Stimulated activated naive B cell treated with anti-CD40 and anti-IgM and Interleukin-4, amounts not matched to agents 10 μg/mL and 1 μg/mL and 100 μg/mL, for 72 hours (primary cell): ENCODE results near the gene EMP1.

ENCODE experiments used
- ATAC-seq, 2 donors: fragments of 150-1000 bp; cut with Tn5 transposase; replicated peaks; 2 replicates each; pipeline ENCODE4 v1.10.0; 2021; ENCODE audit warnings: moderate library complexity in 1 of 2
- DNase-seq: peaks from one replicate; pipeline ENCODE4 v3.0.0; 2021
- H3K27ac Mint-ChIP-seq: one replicate; pipeline ENCODE4 v1.8.0; 2022; ENCODE audit warnings: mild to moderate bottlenecking, mixed read lengths
- H3K27me3 Mint-ChIP-seq, 2 donors: one replicate each; pipeline ENCODE4 v1.8.0; 2022; ENCODE audit warnings: mixed read lengths in 2 of 2
- H3K36me3 Mint-ChIP-seq, 2 donors: one replicate each; pipeline ENCODE4 v1.8.0; 2022; ENCODE audit warnings: mixed read lengths in 2 of 2, mild to moderate bottlenecking in 1 of 2
- H3K4me1 Mint-ChIP-seq, 2 donors: one replicate each; pipeline ENCODE4 v1.8.0; 2022; ENCODE audit warnings: mixed read lengths in 2 of 2, mild to moderate bottlenecking in 1 of 2
- H3K4me3 Mint-ChIP-seq, 2 donors: one replicate each; pipeline ENCODE4 v1.8.0; 2022; ENCODE audit warnings: mild to moderate bottlenecking in 2 of 2, mixed read lengths in 2 of 2, moderate library complexity in 1 of 2
- H3K9me3 Mint-ChIP-seq, 2 donors: one replicate each; pipeline ENCODE4 v1.8.0; 2022; ENCODE audit warnings: mixed read lengths in 2 of 2, mild to moderate bottlenecking in 1 of 2

The EMP1 gene

DNA sequence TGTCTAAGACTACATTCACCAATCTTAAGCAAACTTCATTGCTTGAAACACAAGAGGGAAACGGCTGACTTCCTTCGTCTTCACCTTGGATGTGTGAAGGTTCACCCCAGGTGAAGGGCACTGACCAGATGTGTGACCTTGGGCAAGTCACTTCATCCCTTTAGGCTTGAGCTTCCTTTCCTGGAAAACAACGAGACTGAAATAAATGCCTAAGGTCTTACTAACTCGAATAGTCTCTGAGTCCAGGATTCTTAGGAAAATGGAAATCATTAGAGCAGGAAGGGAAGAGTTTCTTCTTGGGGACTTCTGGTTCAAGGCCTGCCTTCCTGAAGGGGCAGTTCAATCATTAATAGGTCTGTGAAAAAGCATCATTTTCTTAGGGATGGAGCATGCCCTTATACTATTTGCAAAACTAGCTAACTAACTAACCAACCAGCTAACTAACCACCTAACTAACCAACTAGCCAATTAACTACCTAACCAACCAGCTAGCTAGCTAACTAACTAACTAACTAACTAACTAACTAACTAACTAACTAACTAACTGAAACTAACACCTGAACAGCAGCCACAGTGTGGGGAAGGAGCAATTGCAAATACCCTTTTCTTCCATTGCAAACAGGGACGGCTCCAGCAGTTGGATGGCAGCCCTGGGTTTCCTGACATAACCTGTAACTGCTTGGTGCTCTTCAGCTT is 31.5 kb upstream of the EMP1 start:
- Mint-ChIP-seq H3K36me3 (no peaks in the 10 kb centered on the region), H3K4me3 (no peak overlapping the region), H3K4me1 (peaks cover 6 to 18% of the 10 kb centered on the region in 2 donors), H3K27ac (no peak overlapping the region), H3K9me3 (no peaks in the 10 kb centered on the region), H3K27me3 (peaks cover 5 to 8% of the 10 kb centered on the region in 2 donors)
- DNase-seq (no peak), ATAC-seq (no peak)

- no peaks in the 10 kb centered on the region for H3K9me3 Mint-ChIP-seq
- H3K4me1 Mint-ChIP-seq = peaks cover 6 to 18% of the 10 kb centered on the region in 2 donors
- peaks cover 9 to 13% of the 10 kb centered on the region in 2 donors for H3K27me3 Mint-ChIP-seq
- H3K36me3 Mint-ChIP-seq = no peaks in the 10 kb centered on the region
- H3K27ac Mint-ChIP-seq = no peak overlapping the region
- ATAC-seq (peak; percentile 98), DNase-seq (peak; percentile 61)
- no peak overlapping the region for H3K4me3 Mint-ChIP-seq
Observed at GRCh38 chr12:13165617-13166041, 30.9 kb upstream of the EMP1 start.

- peaks cover 8 to 18% of the 10 kb centered on the region in 2 donors for H3K4me1 Mint-ChIP-seq
- peaks cover 14 to 20% of the 10 kb centered on the region in 2 donors for H3K27me3 Mint-ChIP-seq
- ATAC-seq (no peak), DNase-seq (no peak)
- no peaks in the 10 kb centered on the region for H3K9me3 Mint-ChIP-seq
- H3K27ac Mint-ChIP-seq = no peak overlapping the region
- H3K4me3 Mint-ChIP-seq = no peak overlapping the region
- H3K36me3 Mint-ChIP-seq = no peaks in the 10 kb centered on the region
Observed at GRCh38 chr12:13167226-13167625, 29.3 kb upstream of the EMP1 start.

DNA sequence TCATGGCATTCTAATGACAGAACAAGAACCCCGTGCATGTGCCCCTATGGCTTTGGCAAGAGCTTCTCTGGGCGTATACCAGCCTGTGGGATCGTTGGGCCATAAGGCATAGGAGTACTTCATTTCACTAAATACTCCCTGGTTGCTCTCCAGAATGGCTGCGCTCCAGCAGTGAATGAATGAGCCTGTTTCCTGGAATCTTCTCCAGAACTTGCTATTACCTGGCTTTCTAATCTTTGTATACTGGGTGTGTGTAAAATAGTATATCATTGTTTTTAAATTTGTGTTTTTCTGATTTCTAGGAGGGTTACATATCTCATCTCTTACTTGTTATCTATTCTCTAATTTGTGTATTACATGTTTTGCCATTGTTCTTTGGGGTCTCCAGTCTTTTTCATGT is 28.6 kb upstream of the EMP1 start:
- H3K36me3 Mint-ChIP-seq = no peaks in the 10 kb centered on the region
- no peak overlapping the region for H3K27ac Mint-ChIP-seq

GRCh38 chr12:13169272-13169671 is 27.3 kb upstream of the EMP1 start:
- Mint-ChIP-seq H3K27me3 (peaks cover 14 to 20% of the 10 kb centered on the region in 2 donors), H3K4me3 (no peak overlapping the region), H3K9me3 (no peaks in the 10 kb centered on the region), H3K27ac (no peak overlapping the region), H3K36me3 (no peaks in the 10 kb centered on the region), H3K4me1 (peaks cover 24 to 37% of the 10 kb centered on the region in 2 donors)
- no peak for ATAC-seq
- DNase-seq = no peak

More for the DNA sequence above, 28.6 kb upstream of the EMP1 start:
- peaks cover 13 to 24% of the 10 kb centered on the region in 2 donors for H3K4me1 Mint-ChIP-seq
- H3K4me3 Mint-ChIP-seq = no peak overlapping the region
- peaks cover 14 to 20% of the 10 kb centered on the region in 2 donors for H3K27me3 Mint-ChIP-seq
- no peaks in the 10 kb centered on the region for H3K9me3 Mint-ChIP-seq
- ATAC-seq (no peak), DNase-seq (no peak)

DNA sequence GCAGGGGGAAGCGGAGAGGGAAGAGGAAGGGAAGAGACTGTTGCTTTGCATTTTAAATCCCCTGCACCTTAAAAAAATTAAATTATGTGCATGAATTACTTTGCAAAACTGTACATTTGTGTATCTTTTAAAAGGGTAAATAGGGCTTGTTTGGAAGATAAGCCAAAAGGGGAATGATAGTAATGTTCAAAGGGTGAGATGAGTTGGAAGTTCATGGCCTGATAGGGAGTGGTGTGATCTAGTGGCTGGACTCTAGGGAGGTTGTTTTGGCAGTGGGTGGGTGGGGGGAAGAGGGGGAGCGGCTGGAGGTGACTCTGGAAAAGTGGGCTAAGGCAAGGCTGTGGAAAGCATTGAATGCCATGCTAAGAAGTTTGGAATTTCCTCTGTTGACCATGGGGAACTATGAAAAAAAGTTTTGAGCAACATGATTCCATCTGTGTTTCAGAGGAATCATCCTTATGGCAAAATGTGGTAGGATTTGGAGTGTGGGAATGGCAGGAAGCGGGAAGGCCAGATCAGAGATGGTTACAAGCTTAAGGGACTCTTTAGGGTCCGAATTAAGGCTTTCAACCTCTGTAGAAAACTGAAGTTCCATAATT is 25.5 kb upstream of the EMP1 start:
- ATAC-seq (no peak), DNase-seq (no peak)
- Mint-ChIP-seq H3K36me3 (no peaks in the 10 kb centered on the region), H3K27ac (no peak overlapping the region), H3K9me3 (no peaks in the 10 kb centered on the region), H3K4me1 (peaks cover 19 to 23% of the 10 kb centered on the region in 2 donors), H3K27me3 (peaks cover 14 to 20% of the 10 kb centered on the region in 2 donors), H3K4me3 (no peak overlapping the region)

DNA sequence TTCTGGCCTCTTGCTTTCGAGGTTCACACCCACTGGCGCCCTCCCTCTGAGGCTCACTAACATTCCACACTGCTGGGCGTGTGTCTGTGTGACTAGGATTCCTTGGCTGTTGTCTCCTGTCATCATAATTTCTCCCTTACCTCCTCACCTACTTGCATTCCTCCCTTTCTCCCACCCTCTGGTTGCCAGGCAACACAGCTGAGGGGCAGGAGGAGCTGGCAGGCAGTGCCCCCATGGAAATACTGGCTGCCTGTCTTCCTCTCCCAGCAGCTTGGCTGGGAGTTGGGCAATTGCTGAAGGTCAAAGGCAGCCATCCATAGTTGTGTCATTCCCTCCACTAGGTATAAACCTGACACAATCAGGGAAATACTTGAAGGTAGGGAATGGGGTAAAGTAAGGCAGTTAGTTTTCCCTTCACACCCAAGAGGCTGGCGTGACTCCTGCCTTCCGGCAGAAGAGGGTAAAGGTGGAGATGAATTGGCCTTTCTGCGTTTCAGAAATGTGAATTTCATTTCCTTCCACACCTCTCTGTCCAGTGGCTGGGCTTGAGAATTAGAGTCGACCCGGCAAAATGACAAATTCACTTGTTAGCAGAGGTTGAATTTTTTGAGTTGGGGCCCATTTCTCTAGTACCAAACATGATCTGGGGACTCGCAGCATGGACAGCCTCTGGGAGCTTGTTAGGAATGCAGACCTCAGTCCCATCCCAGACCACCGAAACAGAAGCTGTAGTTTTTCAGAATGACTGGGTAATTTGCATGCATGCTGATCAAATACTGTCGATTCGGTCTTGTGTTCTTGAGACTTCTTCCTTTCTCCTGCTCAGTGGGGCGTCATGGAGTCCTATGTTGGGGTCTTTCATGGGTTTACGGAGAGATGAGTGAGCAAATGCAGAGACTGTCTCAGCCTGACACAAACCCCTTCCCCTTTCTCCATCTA is 24.3 kb upstream of the EMP1 start:
- Mint-ChIP-seq H3K9me3 (no peaks in the 10 kb centered on the region), H3K27ac (no peak overlapping the region), H3K36me3 (no peaks in the 10 kb centered on the region), H3K4me3 (no peak overlapping the region), H3K27me3 (peaks cover 20 to 21% of the 10 kb centered on the region in 2 donors), H3K4me1 (peaks cover 19 to 21% of the 10 kb centered on the region in 2 donors)
- no peak for DNase-seq
- ATAC-seq = no peak

DNA sequence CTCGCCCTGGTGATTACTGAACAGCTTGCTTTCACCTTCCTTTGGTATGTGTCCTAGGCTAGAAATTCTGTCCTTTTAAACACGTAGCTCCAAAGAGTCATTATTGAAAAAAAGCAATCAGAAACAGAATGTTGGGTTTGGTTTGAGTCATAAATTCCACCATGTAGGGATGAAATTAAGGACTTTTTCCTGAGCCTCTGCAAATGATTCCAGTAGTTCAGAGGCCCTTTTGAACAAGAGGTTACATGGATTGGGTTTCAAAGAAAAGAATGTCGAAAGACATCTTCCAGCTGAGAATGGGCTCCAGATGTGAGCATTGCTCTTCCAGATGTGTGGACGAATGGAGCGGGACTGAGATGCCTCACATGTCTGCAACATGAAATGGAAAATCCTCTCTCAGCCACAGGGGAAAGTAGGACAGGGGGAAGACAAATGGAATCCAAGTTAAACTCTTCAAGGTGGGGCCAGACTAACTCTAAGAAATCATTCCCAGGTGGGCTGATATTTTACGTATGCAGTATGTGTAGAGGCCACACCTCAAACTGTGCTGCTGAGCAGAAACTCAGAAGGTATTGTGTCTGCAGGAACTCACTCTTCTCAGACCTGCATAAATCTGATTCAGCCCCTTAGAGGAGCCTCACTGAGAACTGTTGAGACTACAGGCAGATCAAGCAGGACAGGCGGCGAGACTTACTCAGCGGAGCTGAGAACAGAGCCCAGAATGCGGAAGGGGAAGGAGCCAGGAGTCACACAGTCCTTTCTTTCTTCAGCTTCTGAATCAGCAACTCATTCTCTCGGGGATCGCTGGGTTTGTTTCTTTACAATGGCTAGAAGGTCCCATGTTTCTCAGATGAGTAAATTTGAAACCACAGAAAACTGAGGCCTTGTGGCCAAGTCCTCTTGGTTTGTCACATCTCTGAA is 23.3 kb upstream of the EMP1 start:
- ATAC-seq (peak; percentile 99 to 100), DNase-seq (peak; percentile 81)
- Mint-ChIP-seq H3K4me3 (peak overlapping the region in 1 of 2 donors; percentile 4), H3K4me1 (peaks cover 19 to 21% of the 10 kb centered on the region in 2 donors), H3K27me3 (peaks cover 28 to 31% of the 10 kb centered on the region in 2 donors), H3K27ac (no peak overlapping the region), H3K36me3 (no peaks in the 10 kb centered on the region), H3K9me3 (no peaks in the 10 kb centered on the region)

DNA sequence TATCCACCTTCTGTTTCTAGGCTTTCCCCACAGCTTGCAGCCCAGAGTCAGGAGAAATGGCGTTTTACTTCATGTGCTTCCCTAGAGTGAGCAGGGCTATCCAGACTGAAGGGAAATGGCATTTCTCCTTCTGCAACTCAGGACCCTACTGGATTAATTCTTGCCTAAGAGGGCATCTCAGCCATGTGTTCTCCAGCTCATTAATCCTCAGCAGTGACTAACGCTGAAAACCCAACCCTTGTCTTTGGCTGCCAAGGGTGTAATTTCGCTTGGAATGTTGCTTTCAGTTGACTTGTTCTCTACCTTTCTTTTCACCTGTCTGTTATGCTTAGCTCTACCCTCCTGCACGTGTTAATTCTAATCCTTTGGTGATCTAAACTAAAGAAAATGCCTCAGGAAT is 21.0 kb upstream of the EMP1 start:
- peaks cover 0 to 3% of the 10 kb centered on the region in 2 donors for H3K36me3 Mint-ChIP-seq
- H3K27me3 Mint-ChIP-seq = peaks cover 34 to 36% of the 10 kb centered on the region in 2 donors
- no peak for DNase-seq

DNA sequence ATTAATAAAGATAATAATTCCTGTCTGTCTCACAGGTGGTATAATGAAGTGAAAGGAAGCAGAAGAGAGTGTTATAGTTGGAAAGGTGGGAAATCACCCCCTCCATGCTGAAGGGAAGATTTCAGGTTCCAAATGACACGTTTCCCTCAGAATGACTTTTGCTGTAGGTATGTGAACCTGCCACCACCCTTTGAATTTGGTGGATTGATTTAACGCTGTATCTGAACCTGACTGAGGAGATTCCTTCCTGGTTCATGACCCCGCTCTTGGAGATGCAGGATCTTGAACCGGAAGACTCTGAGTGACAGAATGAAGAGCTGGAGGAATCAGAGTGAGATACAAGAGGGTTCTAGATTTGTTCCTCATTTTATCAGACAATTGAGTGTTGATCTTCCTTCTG is 20.3 kb upstream of the EMP1 start:
- Mint-ChIP-seq H3K27me3 (peaks cover 27 to 28% of the 10 kb centered on the region in 2 donors), H3K27ac (no peak overlapping the region), H3K4me1 (peaks cover 31 to 36% of the 10 kb centered on the region in 2 donors), H3K36me3 (peaks cover 0 to 3% of the 10 kb centered on the region in 2 donors), H3K4me3 (no peak overlapping the region), H3K9me3 (no peaks in the 10 kb centered on the region)
- ATAC-seq (no peak), DNase-seq (no peak)

More for the DNA sequence above, 21.0 kb upstream of the EMP1 start:
- H3K4me3 Mint-ChIP-seq = no peak overlapping the region
- H3K27ac Mint-ChIP-seq = no peak overlapping the region
- ATAC-seq = no peak
- H3K9me3 Mint-ChIP-seq = no peaks in the 10 kb centered on the region
- H3K4me1 Mint-ChIP-seq = peaks cover 31 to 36% of the 10 kb centered on the region in 2 donors

GRCh38 chr12:13177373-13177772 is 19.2 kb upstream of the EMP1 start:
- peaks cover 0 to 3% of the 10 kb centered on the region in 2 donors for H3K36me3 Mint-ChIP-seq
- H3K4me1 Mint-ChIP-seq = peaks cover 32 to 36% of the 10 kb centered on the region in 2 donors
- DNase-seq = no peak
- ATAC-seq = no peak
- no peak overlapping the region for H3K4me3 Mint-ChIP-seq
- H3K9me3 Mint-ChIP-seq = no peaks in the 10 kb centered on the region
- H3K27me3 Mint-ChIP-seq = peaks cover 34 to 35% of the 10 kb centered on the region in 2 donors
- no peak overlapping the region for H3K27ac Mint-ChIP-seq

DNA sequence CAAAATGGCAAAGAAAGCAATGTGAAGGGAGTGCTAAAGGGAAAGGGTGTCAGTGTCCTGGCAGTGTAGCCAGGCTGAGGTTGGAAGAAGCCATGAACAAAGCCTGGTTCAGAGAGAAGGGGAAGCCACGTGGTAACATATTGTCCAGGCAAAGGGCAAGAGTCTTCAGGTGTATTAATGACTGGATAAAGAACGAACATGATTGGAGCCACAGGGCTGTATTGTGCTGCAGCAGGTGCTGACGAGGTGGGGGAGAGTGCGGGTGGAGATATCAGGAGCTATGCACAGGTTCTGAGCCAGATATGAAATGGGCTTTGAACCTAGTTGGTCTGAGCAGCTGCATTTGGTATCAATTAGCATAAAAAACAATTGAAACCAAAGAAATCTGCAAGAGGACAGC is 18.6 kb upstream of the EMP1 start:
- ATAC-seq = no peak
- H3K4me1 Mint-ChIP-seq = peaks cover 27 to 30% of the 10 kb centered on the region in 2 donors

DNA sequence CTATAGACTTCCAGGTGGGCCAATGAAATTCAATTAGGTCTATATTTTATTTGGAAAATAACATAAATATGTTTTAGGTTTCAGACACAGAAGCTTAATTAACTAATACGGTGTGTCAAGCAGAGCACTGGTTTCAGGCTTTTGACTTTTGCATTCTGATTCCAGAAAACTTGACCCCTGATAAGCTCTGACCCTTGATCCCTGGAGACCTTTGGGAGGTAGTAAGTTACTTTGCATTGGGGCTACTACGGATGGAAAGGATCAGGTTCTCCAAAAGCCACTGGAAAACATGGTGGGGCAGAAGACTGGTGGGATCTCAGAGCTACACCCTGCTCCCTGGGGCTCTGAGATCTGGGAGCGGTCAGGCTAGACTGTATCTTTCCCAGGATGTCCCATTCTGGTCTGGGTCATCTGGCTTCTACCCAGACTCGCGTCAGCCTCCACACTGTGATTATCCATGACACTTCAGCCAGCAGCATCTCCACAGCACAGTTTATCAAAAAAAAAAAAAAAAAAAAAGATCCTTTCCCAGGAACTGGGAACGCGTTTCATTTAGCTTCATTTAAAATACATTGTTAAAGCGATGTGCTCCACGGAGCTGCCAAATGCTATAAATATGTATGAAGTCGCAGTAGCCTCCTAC is 17.8 kb upstream of the EMP1 start:
- DNase-seq = no peak
- Mint-ChIP-seq H3K4me1 (peaks cover 21 to 22% of the 10 kb centered on the region in 2 donors), H3K27me3 (peaks cover 34 to 42% of the 10 kb centered on the region in 2 donors)

More for the DNA sequence above, 18.6 kb upstream of the EMP1 start:
- Mint-ChIP-seq H3K9me3 (no peaks in the 10 kb centered on the region), H3K4me3 (no peak overlapping the region), H3K36me3 (peaks cover 0 to 3% of the 10 kb centered on the region in 2 donors), H3K27ac (no peak overlapping the region), H3K27me3 (peaks cover 34 to 39% of the 10 kb centered on the region in 2 donors)
- DNase-seq = no peak

More for the DNA sequence above, 17.8 kb upstream of the EMP1 start:
- H3K27ac Mint-ChIP-seq = no peak overlapping the region
- peaks cover 0 to 3% of the 10 kb centered on the region in 2 donors for H3K36me3 Mint-ChIP-seq
- ATAC-seq = no peak
- no peaks in the 10 kb centered on the region for H3K9me3 Mint-ChIP-seq
- no peak overlapping the region for H3K4me3 Mint-ChIP-seq
